GM12878 (cell line): ENCODE measurements around the gene SECTM1. TPM values are rescaled to one million over a fixed set of nuclear protein-coding genes. Genes with fewer than 3 reads are reported as not detected.

ENCODE experiments used
- ATAC-seq: fragments of 200-7000 bp; cut with Tn5 transposase; 3 replicates; pipeline ENCODE4 v1.9.1; 2020; ENCODE audit warnings: mild to moderate bottlenecking, moderate library complexity
- BruUV-seq: library from RNA; stranded (reverse); fragments of 400-500 nt; replicated peaks from 2 replicates; lab custom pipeline; 2021; lab: Mats Ljungman, UMichigan
- CTCF ChIA-PET: fragments of 300-600 bp; sonication (Branson Sonifier 250); formaldehyde crosslinking; extraction: SDS; loops from one replicate; lab custom pipeline; 2021; ENCODE audit warnings: inconsistent platforms; lab: Yijun Ruan, JAX
- POLR2A ChIA-PET: fragments of 350-600 bp; formaldehyde crosslinking; extraction: SDS; loops from one replicate; lab custom pipeline; 2021; ENCODE audit warnings: inconsistent platforms; lab: Charles Lee
- RAD21 ChIA-PET: fragments of 300-600 bp; sonication (Branson Sonifier 250); formaldehyde crosslinking; loops from one replicate; lab custom pipeline; 2023; ENCODE audit warnings: antibody characterized with exemption; ENCODE audit not compliant: unreplicated experiment; lab: Charles Lee
- SMC1A ChIA-PET: fragments of 300-600 bp; sonication (Branson Sonifier 250); formaldehyde crosslinking; loops from one replicate; lab custom pipeline; 2023; ENCODE audit not compliant: unreplicated experiment, uncharacterized antibody; lab: Charles Lee
- DNase-seq: peaks from one replicate; pipeline ENCODE4 v3.0.0-alpha.2; 2011; ENCODE audit warnings: low read depth, low spot score
- FAIRE-seq: peaks from 3 replicates; lab custom pipeline; 2011; peaks lifted over from hg19 to GRCh38; lab: Jason Lieb, UNC
- H2AFZ ChIP-seq: 2 replicates; pipeline ENCODE4 v1.6.0; 2011; ENCODE audit warnings: low read depth, low read length, control low read depth; ENCODE audit not compliant: control insufficient read depth
- H3K27ac ChIP-seq: 2 replicates; pipeline ENCODE4 v1.5.1; 2011; ENCODE audit warnings: control low read depth; ENCODE audit not compliant: control insufficient read depth, insufficient read depth
- H3K27me3 ChIP-seq, 2 experiments: replicated peaks in 1 of 2; 2 replicates each; pipeline versions ENCODE4 v1.6.0 to v1.6.1; 2011; ENCODE audit warnings: low read length in 1 of 2; ENCODE audit not compliant: control insufficient read depth in 2 of 2, insufficient read depth in 2 of 2
- H3K36me3 ChIP-seq, 2 experiments: 2 replicates each; pipeline ENCODE4 v1.5.1; 2011; ENCODE audit warnings: low read length in 1 of 2; ENCODE audit not compliant: control insufficient read depth in 2 of 2, insufficient read depth in 2 of 2
- H3K4me1 ChIP-seq: 2 replicates; pipeline ENCODE4 v1.6.1; 2011; ENCODE audit warnings: mild to moderate bottlenecking, low read length, moderate library complexity, mixed read lengths; ENCODE audit not compliant: control insufficient read depth, insufficient read depth
- H3K4me2 ChIP-seq: 2 replicates; pipeline ENCODE4 v1.6.0; 2011; ENCODE audit warnings: control low read depth; ENCODE audit not compliant: control insufficient read depth, insufficient read depth
- H3K4me3 ChIP-seq: fragments of 200-600 bp; sonication (generic); 2 replicates; pipeline ENCODE4 v1.5.1; 2016
- H3K79me2 ChIP-seq: 2 replicates; pipeline ENCODE4 v1.6.0; 2011; ENCODE audit warnings: low read length; ENCODE audit not compliant: control insufficient read depth, insufficient read depth
- H3K9ac ChIP-seq: 2 replicates; pipeline ENCODE4 v1.8.0; 2011; ENCODE audit warnings: low read length, control low read depth, mixed read lengths; ENCODE audit not compliant: control insufficient read depth, insufficient read depth
- H3K9me3 ChIP-seq: replicated peaks from 3 replicates; pipeline ENCODE4 v1.5.1; 2011; ENCODE audit warnings: mild to moderate bottlenecking, low read length; ENCODE audit not compliant: control insufficient read depth, insufficient read depth
- H4K20me1 ChIP-seq: 2 replicates; pipeline ENCODE4 v1.6.0; 2011; ENCODE audit not compliant: control insufficient read depth, insufficient read depth
- BACH1 ChIP-seq: fragments of 450-650 bp; IDR thresholded peaks from 2 replicates; pipeline ENCODE4 v1.6.1; 2017; ENCODE audit warnings: mild to moderate bottlenecking, borderline replicate concordance
- BMI1 ChIP-seq: fragments of 450-650 bp; IDR thresholded peaks from 2 replicates; pipeline ENCODE4 v1.6.1; 2016; ENCODE audit warnings: mild to moderate bottlenecking, moderate library complexity, borderline replicate concordance
- CHD2 ChIP-seq: IDR thresholded peaks from 2 replicates; pipeline ENCODE4 v1.6.1; 2011; ENCODE audit warnings: low read depth, low read length, improper control_type of control experiment, borderline replicate concordance
- DPF2 ChIP-seq: fragments of 450-650 bp; IDR thresholded peaks from 2 replicates; pipeline ENCODE4 v1.6.1; 2017; ENCODE audit warnings: mild to moderate bottlenecking
- EED ChIP-seq: sonication (generic); IDR thresholded peaks from 2 replicates; pipeline ENCODE4 v1.6.1; 2016; ENCODE audit warnings: antibody characterized with exemption, low read depth
- EP300 ChIP-seq, 2 experiments: fragments of 150-350 bp in 1 of 2; IDR thresholded peaks; 2 replicates each; pipeline ENCODE4 v1.6.1; 2011 to 2012; ENCODE audit warnings: low read depth in 2 of 2, low read length in 2 of 2, borderline replicate concordance in 1 of 2, improper control_type of control experiment in 1 of 2, inconsistent platforms in 1 of 2; ENCODE audit not compliant: control insufficient read depth in 1 of 2
- FOXM1 ChIP-seq: IDR thresholded peaks from 2 replicates; pipeline ENCODE4 v1.6.1; 2012; ENCODE audit warnings: low read depth, mild to moderate bottlenecking, inconsistent platforms, low read length, moderate library complexity
- GATAD2B ChIP-seq: fragments of 450-650 bp; conservative IDR thresholded peaks from 2 replicates; pipeline ENCODE4 v1.6.1; 2017; ENCODE audit warnings: low read depth, mild to moderate bottlenecking, moderate library complexity
- HDAC2 ChIP-seq: fragments of 200-600 bp; sonication (generic); IDR thresholded peaks from 2 replicates; pipeline ENCODE4 v1.6.1; 2017
- JUNB ChIP-seq: IDR thresholded peaks from 2 replicates; pipeline ENCODE4 v1.6.1; 2016; ENCODE audit warnings: antibody characterized with exemption, mild to moderate bottlenecking
- KAT2A ChIP-seq: conservative IDR thresholded peaks from 2 replicates; pipeline ENCODE4 v1.6.1; 2011; ENCODE audit warnings: low read depth, low read length; ENCODE audit not compliant: control insufficient read depth
- MEF2B ChIP-seq: fragments of 450-650 bp; IDR thresholded peaks from 2 replicates; pipeline ENCODE4 v1.6.1; 2018; ENCODE audit warnings: mild to moderate bottlenecking, moderate library complexity; ENCODE audit not compliant: partially characterized antibody, poor library complexity, severe bottlenecking
- RCOR1 ChIP-seq: conservative IDR thresholded peaks from 2 replicates; pipeline ENCODE4 v1.6.1; 2012; ENCODE audit warnings: low read depth, low read length, improper control_type of control experiment
- SIN3A ChIP-seq: IDR thresholded peaks from 2 replicates; pipeline ENCODE4 v1.6.1; 2012; ENCODE audit warnings: low read depth, low read length, improper control_type of control experiment
- SRF ChIP-seq, 2 experiments: IDR thresholded peaks; 2 replicates each; pipeline ENCODE4 v1.6.1; 2011; ENCODE audit warnings: low read depth in 2 of 2, low read length in 2 of 2, mild to moderate bottlenecking in 1 of 2, moderate library complexity in 1 of 2
- ZNF384 ChIP-seq: IDR thresholded peaks from 2 replicates; pipeline ENCODE4 v1.6.1; 2012; ENCODE audit warnings: low read depth, mild to moderate bottlenecking, low read length, improper control_type of control experiment, borderline replicate concordance
- WGBS: methylation state at CpG from one replicate; pipeline ENCODE4 v1.1.6; 2016; ENCODE audit warnings: low lambda C conversion rate; ENCODE audit not compliant: insufficient replicate concordance, insufficient coverage; ENCODE audit errors: missing lambda C conversion rate; 5-methylcytosine and 5-hydroxymethylcytosine counted together
- in situ Hi-C: fragments of 300-500 bp; cut with MboI; formaldehyde crosslinking; loops from 9 replicates; pipeline ENCODE4 v1.14.3; 2018; ENCODE audit warnings: mixed read lengths
- intact Hi-C: fragments of 100-400 bp; cut with micrococcal nuclease; formaldehyde crosslinking; loops from one replicate; pipeline ENCODE4 v1.14.2; 2022; ENCODE audit not compliant: unreplicated experiment
- polyA plus RNA-seq, 11 experiments: library from polyadenylated mRNA; depleted of rRNA in 4 of 11; unstranded in 6 of 11; stranded (reverse) in 5 of 11; fragments of >200 nt; fragmentation: Nextera tagmentation in 4 of 11; fragmentation: Illumina TruSeq in 1 of 11; extraction: Ambion mirVana in 4 of 11; extraction: Trizol in 1 of 11; gene quantifications; 1 replicate in 1 of 11; 2 replicates in 10 of 11; pipeline versions ENCODE4 v1.2.1 to v1.2.3, GENCODE V29; 2011 to 2016; ENCODE audit warnings: inconsistent platforms in 2 of 11, missing spikeins in 2 of 11, low read depth in 1 of 11
- total RNA-seq, 4 experiments: library from RNA; depleted of rRNA in 3 of 4; stranded (reverse); fragments of >200 nt in 3 of 4; fragmentation: Illumina TruSeq in 1 of 4; extraction: Trizol in 1 of 4; gene quantifications; 2 replicates each; pipeline versions ENCODE4 v1.2.1 to v1.2.3, GENCODE V29; 2013 to 2021

SECTM1 gene
- total and polyA plus RNA-seq, 10 of the 15 experiments (the other 5 are each of a cell fraction or from before 2014, with no cell fraction given), result 0.10 to 0.13 (median 0.12) TPM; not detected in 7

DNA sequence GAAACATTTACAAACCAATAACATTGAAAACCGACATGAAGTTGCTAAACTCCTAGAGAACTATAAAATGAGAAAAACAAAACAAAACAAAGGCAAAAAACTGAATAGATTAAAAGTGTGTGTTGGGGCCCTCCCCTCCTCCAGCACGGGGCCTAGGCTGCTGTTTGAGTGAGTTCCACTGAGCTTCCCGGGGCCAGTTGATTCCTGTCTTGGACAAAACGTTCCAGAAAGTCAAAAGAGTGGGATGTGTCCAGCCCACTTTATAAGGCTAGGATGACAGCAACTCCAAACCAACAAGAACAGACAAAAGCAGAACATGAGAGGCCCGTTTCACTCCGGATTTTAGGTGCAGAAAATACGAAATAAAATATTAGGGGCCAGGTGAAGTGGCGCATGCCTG, 48.4 kb downstream of the SECTM1 start:
- POLR2A ChIA-PET, result interaction anchor here (1.4 kb wide), 1 partner anchor 10 kb away, joined by 7 read pairs; no protein-coding TSS in a partner anchor
- no peak overlapping the region for H2AFZ ChIP-seq

DNA sequence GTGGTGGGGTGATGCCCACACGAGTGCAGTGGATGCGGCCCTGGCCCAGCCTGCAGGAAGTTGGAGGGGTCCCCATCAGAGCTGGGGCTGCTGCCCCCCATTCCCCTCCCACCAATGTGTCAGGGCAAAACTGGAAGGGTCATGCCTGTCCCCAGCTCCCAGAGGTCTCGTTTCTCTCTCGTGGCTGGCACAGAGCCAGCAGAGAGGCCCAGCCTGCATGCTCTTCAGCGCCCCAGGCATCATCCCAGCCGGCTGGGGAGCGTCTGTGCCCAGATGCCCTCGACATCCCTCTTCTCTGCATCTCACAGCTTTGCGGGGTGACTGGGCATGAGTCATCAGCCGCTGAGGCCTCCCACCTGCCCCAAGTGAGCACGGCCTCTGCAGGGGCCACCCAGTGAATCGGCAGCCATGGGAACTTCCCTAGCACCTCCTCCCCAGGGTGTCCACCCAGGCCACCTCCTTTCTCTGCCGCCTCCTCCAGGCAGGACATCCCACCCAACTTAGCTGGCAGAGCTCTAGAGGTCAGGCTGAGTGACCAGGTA, 50.3 kb downstream of the SECTM1 start:
- intact Hi-C loops (no loop called here), in situ Hi-C loops (no loop called here)
- no peaks in the 10 kb centered on the region for H3K9me3 ChIP-seq
- RAD21 ChIA-PET, result interaction anchor here (1.3 to 1.8 kb wide), 2 partner anchors 9 to 14 kb away, joined by 4 to 6 read pairs; no protein-coding TSS in a partner anchor
- no peak overlapping the region for H3K4me3 ChIP-seq
- SMC1A ChIA-PET, result interaction anchor here (0.9 to 1.6 kb wide), 4 partner anchors 15 to 55 kb away, joined by 3 to 5 read pairs (median 4); no protein-coding TSS in a partner anchor
- H3K27me3 ChIP-seq, result no peaks in the 10 kb centered on the region
- H3K79me2 ChIP-seq, result no peaks in the 10 kb centered on the region
- no peak for DNase-seq
- FAIRE-seq, result no peak
- no TSS peak for BruUV-seq
- H3K36me3 ChIP-seq, result no peaks in the 10 kb centered on the region
- ATAC-seq, result peak; percentile 86
- H3K4me1 ChIP-seq, result no peaks in the 10 kb centered on the region
- POLR2A ChIA-PET, result interaction anchor here (0.8 to 2.6 kb wide), 7 partner anchors 9 to 20 kb away, joined by 3 to 16 read pairs (median 4); partner anchors contain the start of gene CSNK1D
- CTCF ChIA-PET, result interaction anchor here (1.2 to 2.0 kb wide), 3 partner anchors 9 to 47 kb away, joined by 3 to 6 read pairs (median 5); no protein-coding TSS in a partner anchor
- H3K27ac ChIP-seq, result no peak overlapping the region
- no peak overlapping the region for H2AFZ ChIP-seq
- H3K9ac ChIP-seq, result no peak overlapping the region
- no peaks in the 10 kb centered on the region for H4K20me1 ChIP-seq
- no peak overlapping the region for H3K4me2 ChIP-seq
- WGBS, result 18% methylated on average over 12 of the region's 13 CpGs
- TF ChIP-seq BMI1 (no peak), JUNB (no peak), DPF2 (peak; percentile 57; the same call in 1 of the 2 replicates), SIN3A (no peak), EED (no peak), KAT2A (no peak), RCOR1 (no peak), GATAD2B (no peak; the same call in 1 of the 2 replicates), BACH1 (no peak), MEF2B (peak; percentile 38), CHD2 (no peak), EP300 (IDR thresholded peaks at IDR 0.05; ENCODE audit: borderline replicate concordance in 1 of 2, control insufficient read depth in 1 of 2, low read depth in 2 of 2, low read length in 2 of 2) (no peak)

More for the DNA sequence above, 48.4 kb downstream of the SECTM1 start:
- no peak overlapping the region for H3K27ac ChIP-seq
- H3K4me1 ChIP-seq, result no peaks in the 10 kb centered on the region
- no peaks in the 10 kb centered on the region for H3K27me3 ChIP-seq
- no peak overlapping the region for H3K9ac ChIP-seq
- H3K4me2 ChIP-seq, result no peak overlapping the region
- ATAC-seq (no peak), DNase-seq (no peak), FAIRE-seq (no peak)
- H4K20me1 ChIP-seq, result no peaks in the 10 kb centered on the region
- no peaks in the 10 kb centered on the region for H3K9me3 ChIP-seq
- CTCF ChIA-PET, result interaction anchor here (1.2 kb wide), 1 partner anchor 36 kb away, joined by 4 read pairs; no protein-coding TSS in a partner anchor
- WGBS, result 36% methylated on average over 8 of the region's 8 CpGs
- H3K4me3 ChIP-seq, result no peak overlapping the region
- no peaks in the 10 kb centered on the region for H3K36me3 ChIP-seq
- no peaks in the 10 kb centered on the region for H3K79me2 ChIP-seq
- TF ChIP-seq HDAC2, result no peak
- TF ChIP-seq FOXM1, result no peak
- no peak for TF ChIP-seq SRF (IDR thresholded peaks at IDR 0.05; ENCODE audit: low read depth in 2 of 2, low read length in 2 of 2)
- no peak for TF ChIP-seq ZNF384
- in situ Hi-C loops, result no loop called here
- SMC1A ChIA-PET, result interaction anchor here (1.1 kb wide), 1 partner anchor 13 kb away, joined by 3 read pairs; no protein-coding TSS in a partner anchor
- RAD21 ChIA-PET, result no interaction called here
- intact Hi-C loops, result no loop called here
- BruUV-seq, result no TSS peak
